ENCODE results near the gene HYAL3.
"Not testable (repeated sequence)": the region's sequence is repeated elsewhere in the genome, so short reads cannot be mapped to it uniquely, and the experiment has no call there.

The HYAL3 gene

DNA sequence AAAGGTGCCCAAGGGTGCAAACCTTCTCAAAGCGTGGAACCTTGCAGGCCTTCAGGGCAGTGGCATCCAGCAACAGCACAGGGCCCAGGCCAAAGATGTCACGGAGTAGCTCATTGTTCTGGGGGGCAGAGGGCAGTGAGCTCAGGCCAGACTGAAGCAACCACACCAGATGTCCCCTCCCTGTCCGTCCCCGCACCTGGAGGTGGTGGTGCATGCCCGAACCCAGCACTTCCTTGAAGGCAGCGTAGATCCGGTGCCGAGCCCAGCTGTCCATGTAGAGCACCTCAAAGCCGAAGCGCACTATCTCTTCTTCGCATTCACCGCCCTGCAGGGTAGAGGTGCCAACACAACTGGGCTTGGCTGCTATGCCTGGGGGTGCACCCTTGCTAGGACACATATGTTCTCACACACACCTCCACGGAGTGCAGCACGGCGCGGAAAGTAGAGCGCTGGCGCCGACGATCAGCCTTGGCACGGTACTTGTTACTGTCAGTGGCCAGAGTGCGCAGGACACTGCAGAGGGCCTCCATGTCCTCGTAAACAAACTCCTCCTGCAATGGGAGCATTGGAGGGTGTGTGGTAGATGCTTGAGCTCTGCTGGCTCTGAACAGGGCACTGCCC is 10.7 kb downstream of the HYAL3 start:
- Histone ChIP-seq H3K36me3 (ENCODE audit: insufficient read depth, low read length) (no peaks in the 10 kb centered on the region; the same call in 1 of the 2 replicates), H3K4me3 (ENCODE audit: low read depth, low read length) (no peak overlapping the region), H3K27me3 (ENCODE audit: insufficient read depth, low read length) (no peaks in the 10 kb centered on the region), H3K4me1 (ENCODE audit: control insufficient read depth, insufficient read depth, low read length, unreplicated experiment) (peaks cover 6% of the 10 kb centered on the region), H3K79me2 (ENCODE audit: control insufficient read depth, insufficient read depth, low read length, unreplicated experiment) (peaks cover 29% of the 10 kb centered on the region), H2AFZ (ENCODE audit: low read length, unreplicated experiment) (no peak overlapping the region), H3K27ac (ENCODE audit: low read depth, low read length) (no peak overlapping the region)

DNA sequence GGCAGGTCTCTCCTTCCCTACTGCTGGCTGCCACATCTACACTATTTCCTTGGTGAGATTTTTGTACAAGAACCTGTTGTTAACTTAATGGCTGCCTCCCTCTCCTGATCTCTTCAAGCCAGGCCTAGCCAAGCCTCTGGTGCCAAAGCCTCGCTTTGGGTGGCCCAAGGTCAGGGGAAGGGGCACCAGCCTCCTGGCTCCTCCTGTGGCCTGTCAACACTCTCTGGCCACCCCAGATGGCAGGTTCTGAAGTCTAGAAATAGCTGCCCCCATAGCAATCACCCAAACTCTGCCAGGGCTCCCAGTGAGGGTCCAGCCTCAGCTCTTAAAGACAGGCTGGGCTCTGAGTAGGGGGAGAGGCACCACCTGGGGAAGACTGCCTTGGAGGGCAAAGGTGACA is 11.9 kb downstream of the HYAL3 start:
- Histone ChIP-seq H3K27me3 (ENCODE audit: insufficient read depth, low read length) (no peaks in the 10 kb centered on the region), H3K4me3 (ENCODE audit: low read depth, low read length) (no peak overlapping the region), H3K36me3 (ENCODE audit: insufficient read depth, low read length) (no peaks in the 10 kb centered on the region; the same call in 1 of the 2 replicates), H2AFZ (ENCODE audit: low read length, unreplicated experiment) (no peak overlapping the region), H3K79me2 (ENCODE audit: control insufficient read depth, insufficient read depth, low read length, unreplicated experiment) (peaks cover 29% of the 10 kb centered on the region), H3K27ac (ENCODE audit: low read depth, low read length) (no peak overlapping the region), H3K4me1 (ENCODE audit: control insufficient read depth, insufficient read depth, low read length, unreplicated experiment) (no peaks in the 10 kb centered on the region)

DNA sequence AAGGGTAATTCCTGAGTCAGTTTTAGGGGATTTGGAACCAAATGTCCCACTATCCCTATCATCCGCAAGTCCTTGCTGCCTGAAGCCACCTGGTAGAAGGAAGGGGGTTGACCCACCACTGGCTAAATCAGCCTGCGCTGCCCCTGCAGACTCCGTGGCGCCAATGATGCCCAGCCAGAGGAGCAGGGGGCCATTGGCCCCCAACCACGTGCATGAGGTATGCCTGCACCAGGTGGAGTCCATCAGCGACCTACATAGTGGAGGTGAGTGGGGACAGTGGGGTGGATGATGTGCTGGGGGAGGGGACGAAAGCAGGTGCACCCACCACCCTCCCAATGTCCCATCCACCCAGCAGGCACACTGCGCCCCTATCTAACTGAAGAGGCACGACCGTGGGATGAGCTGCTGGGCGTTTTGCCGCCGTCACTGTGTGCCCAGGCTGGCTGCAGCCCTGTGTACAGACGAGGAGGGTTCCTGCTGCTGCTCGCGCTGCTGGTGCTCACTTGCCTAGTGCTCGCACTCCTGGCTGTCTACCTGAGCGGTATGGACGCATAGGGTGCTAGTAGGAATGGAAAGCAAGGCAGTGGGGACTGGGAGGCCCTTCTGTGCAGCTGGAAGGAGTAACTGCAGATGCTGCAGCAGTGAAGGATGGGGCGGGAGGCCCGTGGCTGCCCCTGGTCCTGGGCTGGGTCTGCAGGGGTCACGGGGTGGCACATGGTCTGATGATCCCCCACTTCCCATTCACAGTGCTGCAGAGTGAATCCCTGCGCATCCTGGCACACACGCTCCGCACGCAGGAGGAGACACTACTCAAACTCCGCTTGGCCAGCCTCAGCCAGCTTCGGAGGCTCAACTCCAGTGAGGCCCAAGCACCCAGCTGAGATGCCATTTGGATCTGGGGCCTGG is 12.6 kb downstream of the HYAL3 start:
- Histone ChIP-seq H2AFZ (ENCODE audit: low read length, unreplicated experiment) (no peak overlapping the region), H3K4me3 (ENCODE audit: low read depth, low read length) (no peak overlapping the region), H3K36me3 (ENCODE audit: insufficient read depth, low read length) (no peaks in the 10 kb centered on the region; the same call in 1 of the 2 replicates), H3K27me3 (ENCODE audit: insufficient read depth, low read length) (no peaks in the 10 kb centered on the region), H3K79me2 (ENCODE audit: control insufficient read depth, insufficient read depth, low read length, unreplicated experiment) (peaks cover 23% of the 10 kb centered on the region), H3K4me1 (ENCODE audit: control insufficient read depth, insufficient read depth, low read length, unreplicated experiment) (no peaks in the 10 kb centered on the region), H3K27ac (ENCODE audit: low read depth, low read length) (no peak overlapping the region)

DNA sequence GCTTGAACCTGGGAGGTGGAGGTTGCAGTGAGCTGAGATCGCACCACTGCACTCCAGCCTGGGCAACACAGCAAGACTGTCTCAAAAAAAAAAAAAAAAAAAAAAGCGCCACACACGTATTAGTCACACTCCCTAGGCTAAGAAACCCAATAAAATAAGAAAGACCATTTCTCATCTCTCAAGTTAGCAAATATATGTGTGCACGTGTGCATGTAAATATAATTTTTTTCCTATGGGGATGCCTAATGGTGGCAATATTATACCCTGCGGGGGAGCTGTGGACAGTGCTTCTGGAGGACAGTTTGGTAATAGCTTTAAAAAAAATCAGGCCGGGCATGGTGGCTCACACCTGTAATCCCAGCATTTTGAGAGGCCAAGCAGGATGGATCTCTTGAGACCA is 15.1 kb downstream of the HYAL3 start:
- H3K27me3 ChIP-seq (ENCODE audit: insufficient read depth, low read length); H3K27ac ChIP-seq (ENCODE audit: low read depth, low read length); H2AFZ ChIP-seq (ENCODE audit: low read length, unreplicated experiment); H3K4me1 ChIP-seq (ENCODE audit: control insufficient read depth, insufficient read depth, low read length, unreplicated experiment); H3K36me3 ChIP-seq (ENCODE audit: insufficient read depth, low read length); H3K4me3 ChIP-seq (ENCODE audit: low read depth, low read length); H3K79me2 ChIP-seq (ENCODE audit: control insufficient read depth, insufficient read depth, low read length, unreplicated experiment): not testable (repeated sequence)

DNA sequence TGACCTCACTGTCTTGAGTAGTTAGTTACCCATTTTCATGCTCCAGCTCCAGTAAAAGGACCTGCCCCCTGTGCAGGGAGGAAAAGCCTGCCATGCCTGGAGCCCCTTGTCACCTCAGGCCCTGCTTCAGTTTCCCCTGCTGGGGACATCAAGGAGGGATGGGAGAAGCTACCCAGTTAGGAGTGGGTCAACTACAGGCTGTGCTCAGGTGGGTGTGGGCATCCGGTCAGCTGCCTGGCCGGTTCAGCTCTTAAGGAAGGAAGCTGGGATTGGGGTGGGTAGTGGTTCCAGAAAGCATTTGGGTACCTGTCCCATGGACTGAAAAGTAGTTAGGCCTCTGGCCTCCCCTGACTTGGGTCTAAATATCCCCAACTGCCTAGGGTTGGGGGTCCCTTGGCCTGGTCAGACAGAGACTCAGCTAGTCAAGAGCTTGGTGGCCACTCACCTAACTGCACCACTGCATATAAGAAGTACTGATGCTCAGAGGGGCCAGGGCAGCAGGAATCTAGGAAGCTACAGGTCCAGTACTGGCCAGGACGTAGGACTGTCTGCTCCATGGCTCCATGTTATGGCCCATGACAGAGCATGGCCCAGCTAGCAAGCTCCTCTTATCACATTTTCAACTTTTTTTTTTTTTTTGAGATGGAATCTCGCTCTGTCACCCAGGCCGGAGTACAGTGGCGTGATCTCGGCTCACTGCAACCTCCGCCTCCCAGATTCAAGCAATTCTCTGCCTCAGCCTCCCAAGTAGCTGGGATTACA is 19.8 kb downstream of the HYAL3 start:
- Histone ChIP-seq H3K79me2 (ENCODE audit: control insufficient read depth, insufficient read depth, low read length, unreplicated experiment) (no peaks in the 10 kb centered on the region), H3K27ac (ENCODE audit: low read depth, low read length) (no peak overlapping the region), H3K27me3 (ENCODE audit: insufficient read depth, low read length) (peaks cover 8% of the 10 kb centered on the region; the same call in 1 of the 2 replicates), H3K4me3 (ENCODE audit: low read depth, low read length) (no peak overlapping the region), H3K36me3 (ENCODE audit: insufficient read depth, low read length) (no peaks in the 10 kb centered on the region), H2AFZ (ENCODE audit: low read length, unreplicated experiment) (no peak overlapping the region), H3K4me1 (ENCODE audit: control insufficient read depth, insufficient read depth, low read length, unreplicated experiment) (no peaks in the 10 kb centered on the region)

DNA sequence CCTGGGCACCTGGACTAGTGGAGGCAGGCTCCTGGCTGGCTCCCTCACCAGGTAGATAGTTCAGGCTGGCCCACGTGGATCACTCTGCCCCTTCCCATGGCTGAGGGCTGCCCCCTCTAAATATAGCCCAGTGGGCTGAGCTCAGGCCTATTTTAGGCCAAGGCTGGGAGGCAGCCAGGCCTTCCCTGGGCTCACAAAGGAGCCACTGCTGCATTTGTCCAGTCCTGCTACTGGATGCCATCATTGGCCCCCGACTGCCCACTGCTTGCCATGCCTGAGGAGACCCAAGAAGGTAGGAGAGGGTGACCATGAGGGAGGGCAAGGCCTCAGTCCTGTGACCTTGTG is 20.4 kb downstream of the HYAL3 start, which contains the start of gene LSMEM2:
LSMEM2 (plus strand) TSS at position 208 of the 345 bp plus-strand sequence; CDS start at position 235, 27 bp downstream.
- Histone ChIP-seq H3K4me1 (ENCODE audit: control insufficient read depth, insufficient read depth, low read length, unreplicated experiment) (no peaks in the 10 kb centered on the region), H3K27me3 (ENCODE audit: insufficient read depth, low read length) (peaks cover 12% of the 10 kb centered on the region), H2AFZ (ENCODE audit: low read length, unreplicated experiment) (no peak within 1 kb of the TSS), H3K27ac (ENCODE audit: low read depth, low read length) (no peak within 1 kb of the TSS), H3K4me3 (ENCODE audit: low read depth, low read length) (no peak within 1 kb of the TSS), H3K79me2 (ENCODE audit: control insufficient read depth, insufficient read depth, low read length, unreplicated experiment) (no peaks in the 10 kb centered on the region), H3K36me3 (ENCODE audit: insufficient read depth, low read length) (no peaks in the 10 kb centered on the region)

DNA sequence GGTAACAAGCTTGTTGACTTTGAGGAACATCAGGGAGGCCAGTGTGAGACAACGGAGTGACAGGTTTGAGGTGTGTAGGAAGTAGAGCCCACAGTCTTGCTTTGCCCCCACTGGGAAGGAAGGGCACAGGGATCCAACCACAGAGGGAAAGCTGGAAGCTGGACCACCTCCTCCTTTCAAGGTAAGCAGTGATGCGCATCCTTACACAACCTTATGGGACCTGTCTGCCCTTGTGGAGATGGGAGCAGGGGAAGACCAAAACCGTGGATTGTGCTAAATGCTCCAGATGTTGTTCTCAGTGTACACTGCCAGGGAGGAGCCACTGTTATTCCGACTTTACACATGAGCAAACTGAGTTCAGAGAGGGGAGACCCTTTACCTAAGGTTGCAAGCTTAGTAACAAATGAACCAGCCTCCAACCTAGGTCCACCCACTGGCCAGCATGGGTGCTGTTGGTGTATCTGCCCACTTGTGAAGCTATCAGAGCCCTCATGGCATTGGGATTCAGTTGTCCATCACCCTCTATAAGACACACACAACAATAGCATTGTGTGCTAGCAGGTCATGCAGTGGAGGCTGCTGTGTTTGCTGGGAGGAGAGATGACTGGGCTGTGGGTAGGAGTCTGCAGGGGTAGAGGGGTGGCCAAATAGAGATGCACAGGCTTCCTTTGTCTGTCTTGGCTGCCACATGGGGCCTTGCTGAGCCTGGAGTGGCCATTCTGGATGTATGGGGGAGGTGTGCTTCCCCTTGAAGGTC is 20.9 kb downstream of the HYAL3 start:
- H3K4me3 ChIP-seq (ENCODE audit: low read depth, low read length), result no peak overlapping the region
- H3K27me3 ChIP-seq (ENCODE audit: insufficient read depth, low read length), result peaks cover 17% of the 10 kb centered on the region
- H3K36me3 ChIP-seq (ENCODE audit: insufficient read depth, low read length), result no peaks in the 10 kb centered on the region
- H3K4me1 ChIP-seq (ENCODE audit: control insufficient read depth, insufficient read depth, low read length, unreplicated experiment), result no peaks in the 10 kb centered on the region
- H3K27ac ChIP-seq (ENCODE audit: low read depth, low read length), result no peak overlapping the region
- H2AFZ ChIP-seq (ENCODE audit: low read length, unreplicated experiment), result no peak overlapping the region
- H3K79me2 ChIP-seq (ENCODE audit: control insufficient read depth, insufficient read depth, low read length, unreplicated experiment), result no peaks in the 10 kb centered on the region

DNA sequence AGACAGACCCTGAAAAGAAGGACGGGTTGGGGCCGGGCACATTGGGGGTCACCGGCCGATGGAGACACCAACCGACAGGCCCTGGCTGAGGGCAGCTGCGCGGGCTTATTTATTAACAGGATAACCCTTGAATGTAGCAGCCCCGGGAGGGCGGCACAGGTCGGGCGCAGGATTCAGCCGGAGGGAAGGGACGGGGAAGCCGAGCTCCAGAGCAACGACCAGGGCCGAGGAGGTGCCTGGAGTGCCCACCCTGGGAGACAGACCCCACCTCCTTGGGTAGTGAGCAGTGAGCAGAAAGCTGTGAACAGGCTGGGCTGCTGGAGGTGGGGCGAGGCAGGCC is 22.5 kb downstream of the HYAL3 start:
- peaks cover 18% of the 10 kb centered on the region for H3K27me3 ChIP-seq (ENCODE audit: insufficient read depth, low read length)
- H2AFZ ChIP-seq (ENCODE audit: low read length, unreplicated experiment), result no peak overlapping the region
- no peaks in the 10 kb centered on the region for H3K4me1 ChIP-seq (ENCODE audit: control insufficient read depth, insufficient read depth, low read length, unreplicated experiment)
- no peak overlapping the region for H3K4me3 ChIP-seq (ENCODE audit: low read depth, low read length)
- H3K79me2 ChIP-seq (ENCODE audit: control insufficient read depth, insufficient read depth, low read length, unreplicated experiment), result no peaks in the 10 kb centered on the region
- no peak overlapping the region for H3K27ac ChIP-seq (ENCODE audit: low read depth, low read length)
- no peaks in the 10 kb centered on the region for H3K36me3 ChIP-seq (ENCODE audit: insufficient read depth, low read length)

DNA sequence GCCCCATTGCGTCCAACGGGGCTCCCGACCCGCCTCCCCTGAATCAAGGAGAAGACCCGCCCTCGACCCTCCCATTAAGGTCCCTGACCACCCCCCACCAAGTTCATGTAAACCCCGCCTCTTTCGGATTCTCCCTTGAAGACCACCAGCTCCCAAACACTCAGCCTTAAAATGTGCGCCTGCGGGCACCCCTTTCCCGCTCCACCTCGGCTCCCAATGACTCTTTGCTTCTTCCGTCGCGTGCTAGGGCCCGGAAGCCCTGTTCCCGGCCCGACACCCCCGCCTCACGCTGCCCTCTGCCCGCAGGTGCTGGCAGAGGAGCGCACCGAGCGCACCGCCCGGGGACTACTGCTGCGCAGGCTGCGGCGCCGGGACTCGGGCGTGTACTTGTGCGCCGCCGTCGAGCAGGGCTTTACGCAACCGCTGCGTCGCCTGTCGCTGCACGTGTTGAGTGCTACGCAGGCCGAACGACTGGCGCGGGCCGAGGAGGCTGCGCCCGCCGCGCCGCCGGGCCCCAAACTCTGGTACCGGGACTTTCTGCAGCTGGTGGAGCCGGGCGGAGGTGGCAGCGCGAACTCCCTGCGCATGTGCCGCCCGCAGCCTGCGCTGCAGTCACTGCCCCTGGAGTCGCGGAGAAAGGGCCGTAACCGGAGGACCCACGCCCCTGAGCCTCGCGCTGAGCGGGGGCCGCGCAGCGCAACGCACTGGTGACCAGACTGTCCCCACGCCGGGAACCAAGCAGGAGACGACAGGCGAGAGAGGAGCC is 23.0 kb downstream of the HYAL3 start:
- Histone ChIP-seq H2AFZ (ENCODE audit: low read length, unreplicated experiment) (no peak overlapping the region), H3K27me3 (ENCODE audit: insufficient read depth, low read length) (peaks cover 18% of the 10 kb centered on the region), H3K4me1 (ENCODE audit: control insufficient read depth, insufficient read depth, low read length, unreplicated experiment) (no peaks in the 10 kb centered on the region), H3K36me3 (ENCODE audit: insufficient read depth, low read length) (no peaks in the 10 kb centered on the region), H3K27ac (ENCODE audit: low read depth, low read length) (no peak overlapping the region), H3K79me2 (ENCODE audit: control insufficient read depth, insufficient read depth, low read length, unreplicated experiment) (no peaks in the 10 kb centered on the region), H3K4me3 (ENCODE audit: low read depth, low read length) (no peak overlapping the region)
